Measurements from ENCODE around the gene CPLX1.

Gene CPLX1

DNA sequence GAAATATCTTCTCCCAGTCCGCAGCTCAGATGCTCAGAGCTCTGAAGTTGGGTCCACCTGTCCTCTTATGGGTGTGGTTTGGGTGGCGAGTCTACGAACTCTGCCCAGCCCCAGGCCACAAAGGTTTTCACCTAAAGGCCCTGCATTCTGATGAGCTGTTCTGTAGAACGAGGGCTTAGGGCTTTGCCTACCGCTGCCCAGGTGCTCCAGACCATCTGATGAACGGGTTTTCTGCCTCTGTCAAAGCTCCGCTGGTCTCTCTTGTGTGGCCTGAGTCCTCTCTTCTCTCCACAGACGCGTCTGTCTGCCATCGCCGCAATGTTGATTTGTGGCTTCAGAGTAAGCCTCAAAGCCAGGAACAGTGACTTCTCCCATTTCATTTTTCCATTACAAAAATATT is 28.4 kb upstream of the CPLX1 start:
- DNase-seq: no peak

DNA sequence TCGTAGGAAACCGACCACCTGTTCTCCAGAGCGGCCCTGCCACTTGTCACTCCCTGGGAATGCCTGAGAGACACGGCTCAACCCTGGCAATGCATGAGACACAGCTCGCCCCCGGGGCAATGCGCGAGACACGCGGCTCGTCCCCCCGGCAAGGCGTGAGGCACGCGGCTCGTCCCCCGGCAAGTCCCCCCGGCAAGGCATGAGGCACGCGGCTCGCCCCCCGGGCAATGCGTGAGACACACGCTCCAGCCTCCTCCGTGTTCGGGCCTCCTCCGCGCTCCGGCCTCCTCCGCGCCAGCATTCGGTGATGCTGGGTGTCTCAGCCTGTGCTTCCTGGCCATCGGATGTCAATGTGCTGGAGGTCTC is 27.5 kb upstream of the CPLX1 start:
- no peak for DNase-seq

DNA sequence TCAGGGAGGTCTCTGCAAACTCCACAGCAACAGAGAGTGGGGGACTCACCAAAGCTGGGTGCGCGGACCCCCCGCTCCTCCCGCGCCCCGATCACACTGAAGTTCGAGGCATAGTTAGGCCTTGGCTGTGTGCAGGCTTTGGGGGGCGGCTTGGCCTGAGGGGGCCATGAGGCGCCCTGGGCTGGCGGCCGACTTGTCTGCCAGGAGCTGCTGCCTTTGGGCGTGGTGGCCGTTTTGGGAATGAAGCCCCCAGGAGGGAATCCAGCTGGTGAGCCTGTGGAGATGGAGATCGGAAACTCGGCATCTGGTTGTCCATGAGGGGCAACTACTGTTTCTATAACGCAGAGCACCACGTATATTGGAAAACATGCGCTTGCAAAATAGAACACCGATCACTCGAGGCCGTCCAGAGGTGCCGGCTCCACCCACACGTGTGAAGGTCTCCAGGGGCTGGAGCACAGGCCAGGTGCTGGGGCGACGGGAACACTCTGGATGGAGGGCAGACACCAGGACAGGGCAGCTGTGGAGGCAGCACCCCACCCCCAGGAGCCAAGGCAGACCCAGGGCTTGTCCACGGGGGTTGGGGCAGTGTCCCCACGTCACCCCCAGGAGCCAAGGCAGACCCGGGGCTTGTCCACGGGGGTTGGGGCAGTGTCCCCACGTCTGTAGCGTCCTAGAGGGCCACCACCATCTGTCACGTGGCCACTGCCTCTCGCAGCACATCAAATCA is 25.9 kb upstream of the CPLX1 start:
- DNase-seq: no peak

DNA sequence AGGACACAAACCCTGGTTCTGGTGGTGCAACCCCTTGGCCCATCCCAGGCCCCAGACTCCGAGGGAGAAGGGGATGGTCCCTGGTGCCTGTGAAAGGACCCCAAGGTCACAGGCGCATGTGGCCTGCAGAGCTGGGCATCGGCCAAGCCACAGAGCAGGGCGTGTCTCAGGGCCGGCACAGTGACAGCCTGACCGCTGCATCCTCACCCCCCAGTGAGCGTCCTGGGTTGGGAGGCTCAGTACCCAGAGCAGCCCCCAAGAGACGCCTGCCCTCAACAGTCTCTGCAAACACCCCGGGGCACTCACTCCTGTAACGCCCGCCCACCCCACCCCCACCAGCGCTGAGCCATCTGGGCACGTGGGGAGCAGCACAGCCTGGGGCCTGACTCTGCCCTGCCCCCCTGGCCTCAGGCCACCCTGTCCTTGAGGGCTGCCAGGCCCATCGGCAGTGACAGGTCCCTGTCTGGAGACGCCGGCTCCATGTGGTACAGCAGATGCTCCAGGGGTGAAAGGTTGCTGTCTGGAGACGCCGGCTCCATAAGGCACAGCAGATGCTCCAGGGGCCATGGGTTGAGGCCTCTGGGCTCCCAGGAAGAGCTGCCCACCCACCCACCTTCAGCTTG is 24.5 kb upstream of the CPLX1 start:
- DNase-seq: no peak

- DNase-seq: no peak
Measured at GRCh38 chr4:849478-850175, 23.7 kb upstream of the CPLX1 start.

GRCh38 chr4:848803-849477 is 23.0 kb upstream of the CPLX1 start:
- DNase-seq: no peak

- DNase-seq: no peak
Measured at GRCh38 chr4:848307-848691, 22.4 kb upstream of the CPLX1 start.

DNA sequence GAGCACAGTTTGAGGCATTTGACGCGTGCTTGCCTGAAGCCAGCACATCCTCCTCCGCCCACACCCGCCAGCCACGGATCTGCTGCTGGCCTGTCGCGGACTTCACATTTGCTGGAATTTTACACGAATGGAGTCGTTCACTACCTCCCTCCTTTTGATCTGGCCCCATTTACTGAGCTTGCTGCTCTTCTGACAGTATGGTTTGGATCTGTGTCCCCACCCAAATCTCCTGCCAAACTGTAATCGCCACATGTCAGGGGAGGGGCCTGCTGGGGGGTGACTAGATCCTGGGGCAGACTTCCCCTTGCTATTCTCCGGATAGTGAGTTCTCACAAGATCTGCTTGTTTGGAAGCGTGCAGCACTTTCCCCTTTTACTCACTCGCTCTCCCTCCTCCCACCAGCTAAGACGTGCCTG is 19.9 kb upstream of the CPLX1 start:
- no peak for DNase-seq

DNA sequence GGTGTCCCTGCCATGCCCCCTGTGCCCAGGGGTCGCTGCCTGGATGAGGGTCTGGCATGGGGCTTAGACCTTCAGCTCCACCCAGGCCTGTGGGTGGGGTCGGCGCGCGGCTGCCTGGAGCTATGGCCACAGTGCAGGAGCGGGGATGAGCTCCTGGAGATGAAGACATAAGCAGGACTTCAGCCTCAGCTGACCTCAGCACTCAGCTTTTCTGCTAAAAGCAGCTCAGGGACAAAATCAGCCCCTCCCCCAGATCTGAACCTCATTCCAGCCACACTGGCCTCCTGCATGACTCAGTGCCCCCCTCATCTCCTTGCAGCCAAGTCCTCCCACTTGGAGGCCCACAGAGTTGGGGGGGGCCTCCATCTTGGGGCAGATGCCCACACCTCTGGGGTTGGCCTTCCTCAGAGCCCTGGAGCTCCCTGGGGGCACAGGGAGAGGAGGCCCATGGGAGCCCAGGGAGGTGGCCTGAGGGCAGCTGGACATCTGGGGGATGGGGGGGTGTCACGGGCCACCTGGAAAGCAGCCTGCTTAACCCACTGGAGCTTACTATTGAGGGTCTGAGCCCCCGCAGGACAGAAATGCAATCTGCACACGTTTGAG is 19.4 kb upstream of the CPLX1 start:
- DNase-seq: no peak

DNA sequence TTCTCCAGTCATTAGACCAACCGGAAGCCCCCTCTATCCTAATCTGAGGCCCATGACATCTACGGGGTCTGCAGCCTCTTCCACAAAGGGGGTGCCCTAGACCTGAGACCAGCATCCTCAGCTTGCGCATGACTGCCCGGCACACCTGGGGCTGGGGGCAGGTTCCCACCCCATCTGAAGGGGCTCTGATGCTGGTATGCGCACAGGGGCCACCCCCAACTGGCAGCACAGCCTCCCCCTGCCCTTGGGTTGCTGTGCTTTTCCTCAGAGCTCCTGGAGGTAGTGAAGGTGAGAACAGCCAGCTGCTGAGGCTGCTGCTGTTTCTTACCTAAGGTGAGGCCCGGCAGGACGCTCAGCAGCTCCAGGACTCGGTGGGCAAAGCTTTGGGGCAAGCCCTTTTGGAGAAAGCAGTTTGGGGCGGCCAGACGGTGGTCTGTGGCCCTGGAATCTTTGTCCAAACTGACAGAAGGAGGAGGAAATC is 18.9 kb upstream of the CPLX1 start:
- no peak for DNase-seq

DNA sequence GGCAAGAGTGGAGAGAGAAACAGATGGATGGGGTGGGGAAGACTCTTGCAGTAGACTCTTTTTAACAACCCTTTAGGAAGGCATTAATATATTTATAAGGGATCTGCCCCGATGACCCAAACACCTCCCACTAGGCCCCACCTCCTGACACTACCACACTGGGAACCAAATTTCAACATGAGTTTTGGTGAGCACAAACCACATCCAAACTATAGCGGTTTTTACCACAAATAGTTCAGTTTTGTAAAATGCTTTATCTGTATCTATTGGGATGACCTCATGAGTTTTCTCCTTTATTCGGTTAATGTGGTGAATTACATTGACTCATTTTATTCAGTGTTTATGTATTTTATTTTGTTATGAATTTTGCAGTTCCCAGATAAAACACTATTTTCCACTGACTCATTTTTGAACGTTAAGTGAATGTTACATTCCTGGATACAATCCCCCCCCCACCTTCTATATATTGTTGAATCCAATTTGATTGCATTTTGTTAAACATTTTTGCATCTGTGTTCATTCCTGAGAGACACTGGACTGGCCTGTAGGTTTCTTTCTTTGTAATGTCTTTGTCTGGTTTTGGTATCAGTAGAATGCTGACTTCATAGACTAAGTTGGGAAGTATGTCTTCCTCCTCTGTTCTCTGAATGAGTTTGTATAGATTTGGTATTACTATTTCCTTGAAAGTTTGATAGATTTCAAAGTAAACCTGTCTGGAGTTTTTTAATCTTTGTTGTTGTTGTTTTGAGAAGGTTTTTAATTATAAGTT is 13.9 kb upstream of the CPLX1 start:
- DNase-seq: no peak

DNA sequence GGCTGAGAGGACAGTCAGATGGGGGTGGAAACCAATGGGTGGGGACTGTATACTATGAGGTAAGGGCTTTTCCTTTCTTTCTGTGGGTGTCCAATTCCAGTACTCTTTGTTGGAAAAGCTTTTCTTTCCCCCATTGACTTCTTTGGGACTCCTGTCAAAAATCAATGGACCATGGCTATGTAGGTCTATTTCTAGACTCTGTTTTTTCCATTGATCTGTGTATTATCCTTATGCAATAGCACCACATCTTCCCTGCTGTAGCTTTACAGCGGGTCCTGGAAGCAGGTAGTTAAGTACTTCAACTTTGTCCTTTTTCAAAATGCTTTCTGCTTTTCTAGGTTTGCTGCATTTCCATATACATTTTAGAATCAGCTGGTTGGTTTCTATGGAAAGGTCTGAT is 11.8 kb upstream of the CPLX1 start:
- DNase-seq: no peak

- no peak for DNase-seq
Measured at GRCh38 chr4:836750-837301, 10.9 kb upstream of the CPLX1 start.

GRCh38 chr4:836003-836511 is 10.1 kb upstream of the CPLX1 start:
- no peak for DNase-seq

DNA sequence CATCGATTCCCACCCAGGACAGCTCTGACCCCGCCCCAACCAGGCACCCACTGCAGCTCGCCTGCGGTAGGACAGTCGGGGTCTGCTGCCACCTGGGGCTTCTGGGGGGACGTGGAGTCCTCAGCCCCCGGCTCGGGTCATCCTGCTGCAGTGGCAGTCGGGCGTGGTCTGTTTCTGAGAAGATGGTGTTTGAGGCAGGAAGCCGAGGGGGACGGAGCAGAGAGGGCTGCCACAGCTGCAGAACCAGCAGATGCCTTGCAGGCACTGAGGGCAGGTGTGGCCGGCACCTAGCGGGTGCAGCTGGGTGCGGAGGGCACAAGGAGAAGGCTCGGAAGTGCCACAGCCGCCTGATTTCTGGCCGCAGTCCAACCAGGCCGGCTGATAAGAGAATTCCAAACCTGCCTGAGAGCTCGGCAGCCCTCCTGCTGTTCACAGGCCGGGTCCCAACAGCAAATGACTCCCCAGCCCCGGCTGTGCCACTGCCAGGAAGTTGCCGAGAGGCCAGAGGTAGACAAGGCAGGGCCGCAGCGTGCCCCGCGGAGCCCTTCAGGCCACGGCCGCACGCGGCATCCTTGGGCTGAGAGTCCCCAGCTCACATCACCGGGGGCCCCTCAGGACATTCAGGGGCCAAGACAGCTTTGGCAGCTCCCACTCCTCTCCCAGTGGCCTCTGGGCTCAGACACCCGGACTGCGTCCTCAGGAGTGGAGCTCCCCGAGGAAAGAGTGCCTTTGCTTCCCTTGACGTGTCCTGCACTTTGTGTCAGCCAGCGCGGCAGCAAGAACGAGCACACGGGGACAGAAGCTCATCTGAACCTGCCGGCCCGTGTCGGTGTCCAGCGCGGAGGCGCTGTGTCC is 9.4 kb upstream of the CPLX1 start:
- peak; percentile 90 for DNase-seq

DNA sequence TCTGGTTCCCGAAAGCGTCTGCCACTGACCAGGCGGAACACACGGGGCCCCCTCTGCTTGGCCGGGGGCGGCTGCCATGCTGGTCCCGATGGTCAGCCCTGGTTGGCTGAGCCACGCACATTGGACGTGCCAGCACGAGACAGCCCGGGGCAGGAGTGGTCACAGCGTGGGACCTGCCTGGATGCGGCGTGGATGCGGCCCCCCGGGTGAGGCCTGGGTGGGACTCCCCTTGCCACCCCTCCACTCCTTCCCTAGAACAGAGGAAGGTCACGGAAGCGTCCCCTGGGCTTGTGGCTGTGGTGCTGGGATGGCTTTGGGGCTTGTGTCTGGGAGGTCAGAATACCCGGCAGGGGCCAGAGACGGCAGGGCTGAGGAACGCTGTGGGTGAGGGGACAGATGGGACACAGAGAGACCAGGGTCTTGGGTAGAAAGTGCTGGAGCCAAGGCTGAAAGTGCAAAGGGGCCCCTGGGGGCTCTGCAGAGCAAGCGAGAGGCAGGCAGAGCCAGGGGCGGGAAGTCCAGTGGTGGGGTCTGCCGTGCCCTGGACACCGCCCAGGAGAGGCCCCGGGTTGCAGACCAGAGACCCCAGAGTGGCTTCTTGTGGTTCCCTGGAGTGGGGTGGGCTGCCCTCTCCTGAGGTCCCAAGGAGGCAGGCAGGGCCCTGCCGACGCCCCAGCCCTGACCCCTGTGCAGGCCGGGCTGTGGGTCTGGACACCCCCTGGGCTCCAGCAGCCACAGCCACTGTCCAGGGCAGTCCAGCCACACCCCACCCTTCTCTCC is 8.6 kb upstream of the CPLX1 start:
- no peak for DNase-seq

- no peak for DNase-seq
Measured at GRCh38 chr4:833731-834367, 7.9 kb upstream of the CPLX1 start.

GRCh38 chr4:833156-833555 is 7.2 kb upstream of the CPLX1 start:
- no peak for DNase-seq

- no peak for DNase-seq
Measured at GRCh38 chr4:832536-832935, 6.6 kb upstream of the CPLX1 start.

DNA sequence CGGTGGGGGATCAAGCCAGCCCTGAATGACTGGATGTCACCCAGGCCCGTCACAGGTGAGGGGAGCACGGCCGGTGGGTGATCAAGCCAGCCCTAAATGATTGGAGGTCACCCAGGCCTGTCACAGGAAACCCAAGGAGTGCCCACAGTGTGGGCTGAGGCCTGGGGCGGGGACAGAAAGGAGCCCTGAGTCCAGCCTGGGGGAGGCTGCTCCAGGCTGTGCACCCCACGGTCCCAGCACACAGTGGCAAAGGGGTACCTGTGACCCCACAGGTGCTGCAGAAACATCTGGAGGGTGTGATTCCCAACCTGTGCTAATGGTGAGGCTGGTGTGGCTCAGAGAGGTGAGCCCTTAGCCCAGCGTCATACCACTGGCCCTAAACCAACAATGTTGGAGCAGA is 6.2 kb upstream of the CPLX1 start:
- DNase-seq: no peak

Measured in DMS53 (cell line).